Liver (tissue), 9 donors: ENCODE measurements around the gene VAPB. TPM values are rescaled to one million over a fixed set of nuclear protein-coding genes. Genes with fewer than 3 reads are reported as not detected.

Experiments used
- DNase-seq: peaks from one replicate; pipeline ENCODE4 v3.0.0-alpha.2; 2017; ENCODE audit warnings: low spot score
- H3K27ac ChIP-seq, 2 donors: one replicate each; pipeline ENCODE4 v1.7.0; 2013; ENCODE audit warnings: inconsistent platforms in 2 of 2, low read length in 2 of 2, control low read depth in 1 of 2, low read depth in 1 of 2, mild to moderate bottlenecking in 1 of 2
- H3K27me3 ChIP-seq, 4 donors: one replicate each; pipeline versions ENCODE4 v1.6.1 to v1.7.0; 2013; ENCODE audit warnings: low read length in 3 of 4, inconsistent platforms in 1 of 4, mild to moderate bottlenecking in 1 of 4, moderate library complexity in 1 of 4; ENCODE audit not compliant: control insufficient read depth in 4 of 4, insufficient read depth in 4 of 4
- H3K36me3 ChIP-seq, 4 donors: one replicate each; pipeline versions ENCODE4 v1.6.1 to v1.7.0; 2013; ENCODE audit warnings: low read length in 3 of 4, mild to moderate bottlenecking in 3 of 4, low read depth in 1 of 4, moderate library complexity in 1 of 4; ENCODE audit not compliant: control insufficient read depth in 4 of 4, insufficient read depth in 3 of 4
- H3K4me1 ChIP-seq, 4 donors: one replicate each; pipeline versions ENCODE4 v1.6.1 to v1.7.0; 2013; ENCODE audit warnings: low read length in 3 of 4, mild to moderate bottlenecking in 3 of 4, moderate library complexity in 1 of 4; ENCODE audit not compliant: control insufficient read depth in 4 of 4, insufficient read depth in 4 of 4
- H3K4me3 ChIP-seq, 3 donors: one replicate each; pipeline versions ENCODE4 v1.6.1 to v1.7.0; 2013; ENCODE audit warnings: low read length in 3 of 3, control low read depth in 1 of 3, low read depth in 1 of 3, mild to moderate bottlenecking in 1 of 3
- H3K9ac ChIP-seq, 2 donors: one replicate each; pipeline ENCODE4 v1.7.0; 2013; ENCODE audit warnings: low read length in 2 of 2, mild to moderate bottlenecking in 2 of 2, moderate library complexity in 2 of 2, control low read depth in 1 of 2, low read depth in 1 of 2
- H3K9me3 ChIP-seq, 4 donors: one replicate each; pipeline versions ENCODE4 v1.6.1 to v1.7.0; 2013; ENCODE audit warnings: low read length in 3 of 4; ENCODE audit not compliant: control insufficient read depth in 4 of 4
- ATF3 ChIP-seq: IDR thresholded peaks from 2 replicates; pipeline ENCODE4 v1.6.1; 2016; ENCODE audit warnings: antibody characterized with exemption
- CTCF ChIP-seq: fragments of 150-350 bp; IDR thresholded peaks from 2 replicates; pipeline ENCODE4 v1.5.1; 2017; ENCODE audit warnings: improper control_type of control experiment, low read depth, low read length; ENCODE audit not compliant: missing input control
- EGR1 ChIP-seq, 2 donors: IDR thresholded peaks; 2 replicates each; pipeline ENCODE4 v1.6.1; 2016 to 2018; ENCODE audit warnings: antibody characterized with exemption in 2 of 2, low read depth in 2 of 2
- FOXA1 ChIP-seq: IDR thresholded peaks from 2 replicates; pipeline ENCODE4 v1.6.1; 2016; ENCODE audit warnings: antibody characterized with exemption
- FOXA2 ChIP-seq: IDR thresholded peaks from 2 replicates; pipeline ENCODE4 v1.6.1; 2016; ENCODE audit warnings: antibody characterized with exemption
- GABPA ChIP-seq, 2 donors: IDR thresholded peaks in 1 of 2; conservative IDR thresholded peaks in 1 of 2; 2 replicates each; pipeline ENCODE4 v1.6.1; 2016; ENCODE audit warnings: antibody characterized with exemption in 2 of 2, mild to moderate bottlenecking in 1 of 2, moderate library complexity in 1 of 2
- HNF4A ChIP-seq, 2 donors: conservative IDR thresholded peaks; 2 replicates each; pipeline ENCODE4 v1.6.1; 2016; ENCODE audit warnings: antibody characterized with exemption in 2 of 2, mild to moderate bottlenecking in 2 of 2
- HNF4G ChIP-seq: IDR thresholded peaks from 2 replicates; pipeline ENCODE4 v1.6.1; 2016; ENCODE audit warnings: antibody characterized with exemption
- JUND ChIP-seq, 2 donors: IDR thresholded peaks; 2 replicates each; pipeline ENCODE4 v1.6.1; 2016; ENCODE audit warnings: antibody characterized with exemption in 2 of 2
- MAX ChIP-seq: IDR thresholded peaks from 2 replicates; pipeline ENCODE4 v1.6.1; 2016; ENCODE audit warnings: antibody characterized with exemption
- NR2F2 ChIP-seq: IDR thresholded peaks from 2 replicates; pipeline ENCODE4 v1.6.1; 2016; ENCODE audit warnings: antibody characterized with exemption
- REST ChIP-seq: IDR thresholded peaks from 2 replicates; pipeline ENCODE4 v1.6.1; 2016; ENCODE audit warnings: antibody characterized with exemption, mild to moderate bottlenecking
- RXRA ChIP-seq, 2 donors: IDR thresholded peaks; 2 replicates each; pipeline ENCODE4 v1.6.1; 2017 to 2018; ENCODE audit warnings: antibody characterized with exemption in 2 of 2, mild to moderate bottlenecking in 1 of 2
- SP1 ChIP-seq: IDR thresholded peaks from 2 replicates; pipeline ENCODE4 v1.6.1; 2018; ENCODE audit warnings: antibody characterized with exemption, mild to moderate bottlenecking
- TAF1 ChIP-seq: conservative IDR thresholded peaks from 2 replicates; pipeline ENCODE4 v1.6.1; 2016; ENCODE audit warnings: antibody characterized with exemption, mild to moderate bottlenecking
- YY1 ChIP-seq: IDR thresholded peaks from 2 replicates; pipeline ENCODE4 v1.6.1; 2016; ENCODE audit warnings: antibody characterized with exemption, mild to moderate bottlenecking
- ZBTB33 ChIP-seq: IDR thresholded peaks from 2 replicates; pipeline ENCODE4 v1.6.1; 2016; ENCODE audit warnings: antibody characterized with exemption
- WGBS: extraction: QIAGEN DNeasy Blood & Tissue Kit; methylation state at CpG from one replicate; pipeline ENCODE4 v1.1.7; 2013; 5-methylcytosine and 5-hydroxymethylcytosine counted together
- polyA plus RNA-seq, 2 donors: library from polyadenylated mRNA; stranded (reverse) in 1 of 2; unstranded in 1 of 2; fragments of 200-250 nt in 1 of 2; fragments of >200 nt in 1 of 2; fragmentation: Nextera tagmentation in 1 of 2; extraction: Ambion mirVana in 1 of 2; gene quantifications; one replicate each; pipeline versions ENCODE4 v1.2.1 to v1.2.3, GENCODE V29; 2013 to 2015
- total RNA-seq, 2 donors: library from RNA; depleted of rRNA; stranded (reverse); fragments of >200 nt; gene quantifications; one replicate each; pipeline ENCODE4 v1.2.3, GENCODE V29; 2014
- donor health status: healthy.
- donor health status: healthy.
- donor health status: healthy.
- donor health status: healthy.
- donor health status: healthy.

VAPB gene
- total and polyA plus RNA-seq, 4 donors: 12.2 to 21.7 (median 18.5) TPM

GRCh38 chr20:58377766-58378401 is 11.1 kb upstream of the VAPB start:
- Histone ChIP-seq H3K9ac (no peak overlapping the region), H3K27ac (no peak overlapping the region), H3K4me3 (no peak overlapping the region), H3K4me1 (peaks cover 0 to 6% (median 1%) of the 10 kb centered on the region in 4 donors), H3K27me3 (no peaks in the 10 kb centered on the region), H3K36me3 (no peaks in the 10 kb centered on the region), H3K9me3 (peaks cover 0 to 3% (median 2%) of the 10 kb centered on the region in 4 donors)
- DNase-seq: no peak
- WGBS: 79% methylated on average over 7 of the region's 7 CpGs
- TF ChIP-seq NR2F2: no peak
- TF ChIP-seq ZBTB33: no peak
- TF ChIP-seq RXRA (IDR thresholded peaks at IDR 0.05): no peak
- TF ChIP-seq SP1: no peak
- TF ChIP-seq YY1: no peak
- TF ChIP-seq ATF3: no peak
- TF ChIP-seq FOXA2: no peak
- TF ChIP-seq GABPA (IDR thresholded peaks at IDR 0.05 in 1 of 2, conservative IDR thresholded peaks at IDR 0.05 in 1 of 2): no peak
- no peak for TF ChIP-seq EGR1 (IDR thresholded peaks at IDR 0.05; ENCODE audit: low read depth in 2 of 2)
- TF ChIP-seq TAF1: no peak
- TF ChIP-seq HNF4A (conservative IDR thresholded peaks at IDR 0.05): no peak

GRCh38 chr20:58378704-58379103 is 10.3 kb upstream of the VAPB start:
- WGBS: 69% methylated on average over 3 of the region's 3 CpGs
- no peaks in the 10 kb centered on the region for H3K27me3 ChIP-seq
- peaks cover 0 to 3% (median 2%) of the 10 kb centered on the region in 4 donors for H3K9me3 ChIP-seq
- no peak for DNase-seq
- H3K4me3 ChIP-seq: no peak overlapping the region
- no peak for TF ChIP-seq NR2F2
- no peak for TF ChIP-seq ZBTB33
- no peak for TF ChIP-seq TAF1
- no peak for TF ChIP-seq EGR1 (IDR thresholded peaks at IDR 0.05; ENCODE audit: low read depth in 2 of 2)
- TF ChIP-seq CTCF: no peak
- no peak for TF ChIP-seq RXRA (IDR thresholded peaks at IDR 0.05)
- no peak for TF ChIP-seq SP1
- no peak for TF ChIP-seq JUND (IDR thresholded peaks at IDR 0.05)
- TF ChIP-seq ATF3: no peak
- no peak for TF ChIP-seq HNF4G
- TF ChIP-seq YY1: no peak
- no peak for TF ChIP-seq FOXA1
- TF ChIP-seq FOXA2: no peak
- TF ChIP-seq REST: no peak
- TF ChIP-seq HNF4A (conservative IDR thresholded peaks at IDR 0.05): no peak
- TF ChIP-seq MAX: no peak
- no peak overlapping the region for H3K9ac ChIP-seq
- H3K4me1 ChIP-seq: peaks cover 0 to 6% (median 1%) of the 10 kb centered on the region in 4 donors
- H3K27ac ChIP-seq: no peak overlapping the region
- H3K36me3 ChIP-seq: no peaks in the 10 kb centered on the region
